SHP77 treated with DMSO at 0.1 percent for 48 hours (cell line): ENCODE data around the gene VRK1.
"Not testable (repeated sequence)": the region's sequence is repeated elsewhere in the genome, so short reads cannot be mapped to it uniquely, and the experiment has no call there.

Source experiments
- DNase-seq: peaks from one replicate; lab custom pipeline; 2025; lab: John Stamatoyannopoulos, UW

VRK1 gene

GRCh38 chr14:96796851-96797581, at the start of gene VRK1:
TSS of gene VRK1 (plus strand) at chr14:96797382. CDS start at chr14:96833472, 36,090 bp downstream.
- peak; percentile 92 for DNase-seq

GRCh38 chr14:96747608-96748007, 49.6 kb upstream of the VRK1 start:
- no peak for DNase-seq

- DNase-seq: no peak
Measured at GRCh38 chr14:96748362-96748761, 48.8 kb upstream of the VRK1 start.

- no peak for DNase-seq
Measured at GRCh38 chr14:96751505-96751904, 45.7 kb upstream of the VRK1 start.

GRCh38 chr14:96752125-96752524, 45.1 kb upstream of the VRK1 start:
- DNase-seq: no peak

GRCh38 chr14:96752594-96752993, 44.6 kb upstream of the VRK1 start:
- no peak for DNase-seq

- no peak for DNase-seq
Measured at GRCh38 chr14:96754162-96754844, 42.9 kb upstream of the VRK1 start.

GRCh38 chr14:96754845-96755184, 42.4 kb upstream of the VRK1 start:
- no peak for DNase-seq

GRCh38 chr14:96756745-96757144, 40.4 kb upstream of the VRK1 start:
- DNase-seq: no peak

GRCh38 chr14:96757456-96757855, 39.7 kb upstream of the VRK1 start:
- DNase-seq: no peak

- DNase-seq: no peak
Measured at GRCh38 chr14:96761066-96761465, 36.1 kb upstream of the VRK1 start.

GRCh38 chr14:96762650-96763049, 34.5 kb upstream of the VRK1 start:
- DNase-seq: peak; percentile 78

GRCh38 chr14:96764012-96764411, 33.2 kb upstream of the VRK1 start:
- no peak for DNase-seq

GRCh38 chr14:96765205-96765604, 32.0 kb upstream of the VRK1 start:
- not testable (repeated sequence) for DNase-seq

- DNase-seq: no peak
Measured at GRCh38 chr14:96772929-96773328, 24.3 kb upstream of the VRK1 start.

GRCh38 chr14:96776791-96777190, 20.4 kb upstream of the VRK1 start:
- no peak for DNase-seq

GRCh38 chr14:96780500-96780899, 16.7 kb upstream of the VRK1 start:
- no peak for DNase-seq

- DNase-seq: no peak
Measured at GRCh38 chr14:96781371-96781770, 15.8 kb upstream of the VRK1 start.

- DNase-seq: no peak
Measured at GRCh38 chr14:96782436-96782835, 14.7 kb upstream of the VRK1 start.

GRCh38 chr14:96783043-96783914, 13.9 kb upstream of the VRK1 start:
- DNase-seq: no peak

GRCh38 chr14:96783915-96784224, 13.3 kb upstream of the VRK1 start:
- DNase-seq: no peak

- no peak for DNase-seq
Measured at GRCh38 chr14:96790186-96790585, 7.0 kb upstream of the VRK1 start.

- DNase-seq: no peak
Measured at GRCh38 chr14:96790706-96791105, 6.5 kb upstream of the VRK1 start.
